ENCODE data around the gene FBXO11. TPM values are rescaled to one million over a fixed set of nuclear protein-coding genes. Genes with fewer than 3 reads are reported as not detected.

The FBXO11 gene
- polyA plus RNA-seq, 1 of the 3 experiments (the other 2 are of a cell fraction), result 26.6 TPM

DNA sequence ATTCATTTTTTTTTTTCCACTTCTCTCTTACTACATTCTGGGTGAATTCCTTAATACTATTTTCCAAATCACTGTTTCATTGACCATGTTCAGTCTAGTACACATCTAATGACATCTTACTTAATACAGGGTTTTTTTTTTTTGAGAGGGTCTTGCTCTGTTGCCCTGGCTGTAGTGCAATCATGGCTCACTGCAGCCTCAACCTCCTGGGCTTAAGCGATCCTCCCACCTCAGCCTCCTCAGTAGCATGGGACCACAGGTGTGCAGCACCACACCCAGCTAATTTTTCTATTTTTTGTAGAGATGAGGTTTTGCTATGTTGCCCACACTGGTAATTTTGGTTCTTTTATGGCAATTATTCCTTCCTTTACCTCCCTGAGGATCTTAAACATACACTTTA lies 29.4 kb downstream of the FBXO11 start:
- Histone ChIP-seq H3K9ac (no peak overlapping the region), H3K36me3 (replicated peaks in 1 of 2; ENCODE audit: control insufficient read depth in 1 of 2, insufficient read depth in 2 of 2, low read length in 1 of 2) (peaks cover 6 to 27% of the 10 kb centered on the region in 2 experiments), H3K79me2 (ENCODE audit: insufficient read depth) (peaks cover 100% of the 10 kb centered on the region), H4K20me1 (ENCODE audit: insufficient read depth) (peaks cover 99% of the 10 kb centered on the region), H3K27me3 (ENCODE audit: insufficient read depth) (no peaks in the 10 kb centered on the region), H3K9me3 (no peaks in the 10 kb centered on the region), H3K4me2 (no peak overlapping the region), H3K4me1 (ENCODE audit: control insufficient read depth in 1 of 2, insufficient read depth in 2 of 2, low read depth in 1 of 2, low read length in 1 of 2) (peaks cover 0 to 2% of the 10 kb centered on the region in 2 experiments; a peak in 1 of 4 replicates), H2AFZ (ENCODE audit: low read depth) (no peak overlapping the region), H3F3A (replicated peaks; ENCODE audit: insufficient read depth) (peaks cover 11% of the 10 kb centered on the region), H3K4me3 (ENCODE audit: low read depth in 2 of 2, low read length in 1 of 2) (no peak overlapping the region), H3K9me2 (no peaks in the 10 kb centered on the region), H3K27ac (ENCODE audit: low read depth in 2 of 2, low read length in 1 of 2) (no peak overlapping the region)
- ChIA-PET POLR2A (no interaction called here), CTCF (interaction anchor here (0.9 kb wide), 1 partner anchor 23 kb away, joined by 3 read pairs; no protein-coding TSS in a partner anchor)
- TF ChIP-seq GABPA (IDR thresholded peaks at IDR 0.05; ENCODE audit: low read depth), result no peak
- no peak for TF ChIP-seq TEAD4 (IDR thresholded peaks at IDR 0.05; ENCODE audit: borderline replicate concordance, insufficient read depth)
- no peak for TF ChIP-seq NFIC (IDR thresholded peaks at IDR 0.05; ENCODE audit: borderline replicate concordance)
- no peak for TF ChIP-seq SIN3A (IDR thresholded peaks at IDR 0.05; ENCODE audit: borderline replicate concordance, low read depth, low read length)
- TF ChIP-seq TCF12 (IDR thresholded peaks at IDR 0.05), result no peak
- 100% methylated on average over 1 of the region's 1 CpG for WGBS (ENCODE audit: low lambda C conversion rate)
- DNase-seq, result no peak

DNA sequence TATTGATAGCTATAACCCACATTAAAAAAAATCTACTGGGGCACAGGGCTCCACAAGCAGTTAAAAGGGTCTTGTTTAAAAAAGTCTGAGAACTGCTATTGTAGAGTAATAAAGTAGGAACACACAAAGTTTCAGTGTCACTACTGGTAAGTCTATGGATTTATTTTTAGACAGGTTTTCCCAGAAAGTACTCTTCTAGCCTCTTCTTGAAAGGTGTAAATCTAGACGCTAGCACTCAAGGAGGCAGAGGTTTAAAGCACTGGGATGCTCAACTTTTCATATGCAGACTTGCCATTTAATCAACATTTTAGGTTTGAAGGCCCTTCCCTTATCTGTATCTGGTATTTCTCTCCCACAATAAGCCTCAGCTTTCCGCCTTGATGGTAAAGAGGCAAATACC lies 33.4 kb downstream of the FBXO11 start:
- no peak overlapping the region for H3K4me3 ChIP-seq (ENCODE audit: low read depth in 2 of 2, low read length in 1 of 2)
- 94% methylated on average over 2 of the region's 2 CpGs for WGBS (ENCODE audit: low lambda C conversion rate)
- no peak overlapping the region for H3K9ac ChIP-seq
- peaks cover 100% of the 10 kb centered on the region for H3K79me2 ChIP-seq (ENCODE audit: insufficient read depth)
- no peaks in the 10 kb centered on the region for H3K9me2 ChIP-seq
- H3F3A ChIP-seq (replicated peaks; ENCODE audit: insufficient read depth), result peaks cover 20% of the 10 kb centered on the region
- peaks cover 8 to 14% of the 10 kb centered on the region in 2 experiments; a peak in 3 of 4 replicates for H3K4me1 ChIP-seq (ENCODE audit: control insufficient read depth in 1 of 2, insufficient read depth in 2 of 2, low read depth in 1 of 2, low read length in 1 of 2)
- POLR2A ChIA-PET, result no interaction called here
- H3K9me3 ChIP-seq, result no peaks in the 10 kb centered on the region
- TF ChIP-seq GATA2 (CRISPR knock-in tag; IDR thresholded peaks at IDR 0.05) (no peak), ELF1 (IDR thresholded peaks at IDR 0.05) (no peak), FOXJ3 (CRISPR knock-in tag; IDR thresholded peaks at IDR 0.05) (no peak), NRF1 (IDR thresholded peaks at IDR 0.05; ENCODE audit: low read depth, low read length) (no peak), MEF2A (IDR thresholded peaks at IDR 0.05; ENCODE audit: borderline replicate concordance, low read depth) (no peak)
- TF ChIP-seq, protein P1, sequence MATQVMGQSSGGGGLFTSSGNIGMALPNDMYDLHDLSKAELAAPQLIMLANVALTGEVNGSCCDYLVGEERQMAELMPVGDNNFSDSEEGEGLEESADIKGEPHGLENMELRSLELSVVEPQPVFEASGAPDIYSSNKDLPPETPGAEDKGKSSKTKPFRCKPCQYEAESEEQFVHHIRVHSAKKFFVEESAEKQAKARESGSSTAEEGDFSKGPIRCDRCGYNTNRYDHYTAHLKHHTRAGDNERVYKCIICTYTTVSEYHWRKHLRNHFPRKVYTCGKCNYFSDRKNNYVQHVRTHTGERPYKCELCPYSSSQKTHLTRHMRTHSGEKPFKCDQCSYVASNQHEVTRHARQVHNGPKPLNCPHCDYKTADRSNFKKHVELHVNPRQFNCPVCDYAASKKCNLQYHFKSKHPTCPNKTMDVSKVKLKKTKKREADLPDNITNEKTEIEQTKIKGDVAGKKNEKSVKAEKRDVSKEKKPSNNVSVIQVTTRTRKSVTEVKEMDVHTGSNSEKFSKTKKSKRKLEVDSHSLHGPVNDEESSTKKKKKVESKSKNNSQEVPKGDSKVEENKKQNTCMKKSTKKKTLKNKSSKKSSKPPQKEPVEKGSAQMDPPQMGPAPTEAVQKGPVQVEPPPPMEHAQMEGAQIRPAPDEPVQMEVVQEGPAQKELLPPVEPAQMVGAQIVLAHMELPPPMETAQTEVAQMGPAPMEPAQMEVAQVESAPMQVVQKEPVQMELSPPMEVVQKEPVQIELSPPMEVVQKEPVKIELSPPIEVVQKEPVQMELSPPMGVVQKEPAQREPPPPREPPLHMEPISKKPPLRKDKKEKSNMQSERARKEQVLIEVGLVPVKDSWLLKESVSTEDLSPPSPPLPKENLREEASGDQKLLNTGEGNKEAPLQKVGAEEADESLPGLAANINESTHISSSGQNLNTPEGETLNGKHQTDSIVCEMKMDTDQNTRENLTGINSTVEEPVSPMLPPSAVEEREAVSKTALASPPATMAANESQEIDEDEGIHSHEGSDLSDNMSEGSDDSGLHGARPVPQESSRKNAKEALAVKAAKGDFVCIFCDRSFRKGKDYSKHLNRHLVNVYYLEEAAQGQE (IDR thresholded peaks at IDR 0.05; ENCODE audit: low read depth, low read length), result no peak
- peaks cover 99% of the 10 kb centered on the region for H4K20me1 ChIP-seq (ENCODE audit: insufficient read depth)
- H3K36me3 ChIP-seq (replicated peaks in 1 of 2; ENCODE audit: control insufficient read depth in 1 of 2, insufficient read depth in 2 of 2, low read length in 1 of 2), result peaks cover 6 to 15% of the 10 kb centered on the region in 2 experiments
- H3K27me3 ChIP-seq (ENCODE audit: insufficient read depth), result no peaks in the 10 kb centered on the region
- no peak for DNase-seq
- H3K4me2 ChIP-seq, result no peak overlapping the region
- no peak overlapping the region for H2AFZ ChIP-seq (ENCODE audit: low read depth)
- CTCF ChIA-PET, result interaction anchor here (1.3 to 5.1 kb wide), 4 partner anchors 16 to 234 kb away, joined by 4 to 28 read pairs (median 5); no protein-coding TSS in a partner anchor
- no peak overlapping the region for H3K27ac ChIP-seq (ENCODE audit: low read depth in 2 of 2, low read length in 1 of 2)

Data from SK-N-SH (cell line).